SU-DHL-6 (cell line): Measurements from ENCODE around the gene GPC3.

Experiments
- CTCF ChIP-seq: fragments of 200-600 bp; sonication (generic); IDR thresholded peaks from one replicate; pipeline ENCODE4 v1.5.1; 2017; ENCODE audit warnings: antibody characterized with exemption, mild to moderate bottlenecking, low read length, moderate library complexity; ENCODE audit not compliant: insufficient read depth, poor library complexity, severe bottlenecking
- EZH2phosphoT487 ChIP-seq: fragments of 200-600 bp; sonication (generic), shearing (Covaris generic); conservative IDR thresholded peaks from 2 replicates; pipeline ENCODE4 v1.6.1; 2018; ENCODE audit warnings: mild to moderate bottlenecking, antibody characterized with exemption, low read length, moderate library complexity, mixed read lengths

GRCh38 chrX:133538148-133538547 is 447.2 kb downstream of the GPC3 start:
- no peak for TF ChIP-seq CTCF
- TF ChIP-seq EZH2phosphoT487 = no peak
